Measurements from ENCODE around the gene CDHR5.
"Not testable (repeated sequence)": the region's sequence is repeated elsewhere in the genome, so short reads cannot be mapped to it uniquely, and the experiment has no call there.

- TF ChIP-seq, protein P1, sequence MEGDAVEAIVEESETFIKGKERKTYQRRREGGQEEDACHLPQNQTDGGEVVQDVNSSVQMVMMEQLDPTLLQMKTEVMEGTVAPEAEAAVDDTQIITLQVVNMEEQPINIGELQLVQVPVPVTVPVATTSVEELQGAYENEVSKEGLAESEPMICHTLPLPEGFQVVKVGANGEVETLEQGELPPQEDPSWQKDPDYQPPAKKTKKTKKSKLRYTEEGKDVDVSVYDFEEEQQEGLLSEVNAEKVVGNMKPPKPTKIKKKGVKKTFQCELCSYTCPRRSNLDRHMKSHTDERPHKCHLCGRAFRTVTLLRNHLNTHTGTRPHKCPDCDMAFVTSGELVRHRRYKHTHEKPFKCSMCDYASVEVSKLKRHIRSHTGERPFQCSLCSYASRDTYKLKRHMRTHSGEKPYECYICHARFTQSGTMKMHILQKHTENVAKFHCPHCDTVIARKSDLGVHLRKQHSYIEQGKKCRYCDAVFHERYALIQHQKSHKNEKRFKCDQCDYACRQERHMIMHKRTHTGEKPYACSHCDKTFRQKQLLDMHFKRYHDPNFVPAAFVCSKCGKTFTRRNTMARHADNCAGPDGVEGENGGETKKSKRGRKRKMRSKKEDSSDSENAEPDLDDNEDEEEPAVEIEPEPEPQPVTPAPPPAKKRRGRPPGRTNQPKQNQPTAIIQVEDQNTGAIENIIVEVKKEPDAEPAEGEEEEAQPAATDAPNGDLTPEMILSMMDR (optimal IDR thresholded peaks at IDR 0.05 in 1 of 3, IDR thresholded peaks at IDR 0.05 in 1 of 3, conservative IDR thresholded peaks at IDR 0.05 in 1 of 3; ENCODE audit: extremely low read depth in 1 of 3, insufficient read depth in 2 of 3, low read length in 3 of 3) = not testable (repeated sequence)
- not testable (repeated sequence) for TF ChIP-seq EZH2 (IDR thresholded peaks at IDR 0.05; ENCODE audit: low read length)
Observed at GRCh38 chr11:653136-653535, 28.4 kb upstream of the CDHR5 start.

Measured in keratinocyte (primary cell).